Liver (tissue), 9 donors: Measurements from ENCODE around the gene FAM110D. TPM values are rescaled to one million over a fixed set of nuclear protein-coding genes. Genes with fewer than 3 reads are reported as not detected.
A peak's percentile ranks its signal among the peaks of the same experiment; 100 is the strongest.

Experiments used
- DNase-seq: peaks from one replicate; pipeline ENCODE4 v3.0.0-alpha.2; 2017; ENCODE audit warnings: low spot score
- H3K27ac ChIP-seq, 2 donors: one replicate each; pipeline ENCODE4 v1.7.0; 2013; ENCODE audit warnings: inconsistent platforms in 2 of 2, low read length in 2 of 2, control low read depth in 1 of 2, low read depth in 1 of 2, mild to moderate bottlenecking in 1 of 2
- H3K27me3 ChIP-seq, 4 donors: one replicate each; pipeline versions ENCODE4 v1.6.1 to v1.7.0; 2013; ENCODE audit warnings: low read length in 3 of 4, inconsistent platforms in 1 of 4, mild to moderate bottlenecking in 1 of 4, moderate library complexity in 1 of 4; ENCODE audit not compliant: control insufficient read depth in 4 of 4, insufficient read depth in 4 of 4
- H3K36me3 ChIP-seq, 4 donors: one replicate each; pipeline versions ENCODE4 v1.6.1 to v1.7.0; 2013; ENCODE audit warnings: low read length in 3 of 4, mild to moderate bottlenecking in 3 of 4, low read depth in 1 of 4, moderate library complexity in 1 of 4; ENCODE audit not compliant: control insufficient read depth in 4 of 4, insufficient read depth in 3 of 4
- H3K4me1 ChIP-seq, 4 donors: one replicate each; pipeline versions ENCODE4 v1.6.1 to v1.7.0; 2013; ENCODE audit warnings: low read length in 3 of 4, mild to moderate bottlenecking in 3 of 4, moderate library complexity in 1 of 4; ENCODE audit not compliant: control insufficient read depth in 4 of 4, insufficient read depth in 4 of 4
- H3K4me3 ChIP-seq, 3 donors: one replicate each; pipeline versions ENCODE4 v1.6.1 to v1.7.0; 2013; ENCODE audit warnings: low read length in 3 of 3, control low read depth in 1 of 3, low read depth in 1 of 3, mild to moderate bottlenecking in 1 of 3
- H3K9ac ChIP-seq, 2 donors: one replicate each; pipeline ENCODE4 v1.7.0; 2013; ENCODE audit warnings: low read length in 2 of 2, mild to moderate bottlenecking in 2 of 2, moderate library complexity in 2 of 2, control low read depth in 1 of 2, low read depth in 1 of 2
- H3K9me3 ChIP-seq, 4 donors: one replicate each; pipeline versions ENCODE4 v1.6.1 to v1.7.0; 2013; ENCODE audit warnings: low read length in 3 of 4; ENCODE audit not compliant: control insufficient read depth in 4 of 4
- EGR1 ChIP-seq, 2 donors: IDR thresholded peaks; 2 replicates each; pipeline ENCODE4 v1.6.1; 2016 to 2018; ENCODE audit warnings: antibody characterized with exemption in 2 of 2, low read depth in 2 of 2
- FOXA1 ChIP-seq: IDR thresholded peaks from 2 replicates; pipeline ENCODE4 v1.6.1; 2016; ENCODE audit warnings: antibody characterized with exemption
- FOXA2 ChIP-seq: IDR thresholded peaks from 2 replicates; pipeline ENCODE4 v1.6.1; 2016; ENCODE audit warnings: antibody characterized with exemption
- GABPA ChIP-seq, 2 donors: IDR thresholded peaks in 1 of 2; conservative IDR thresholded peaks in 1 of 2; 2 replicates each; pipeline ENCODE4 v1.6.1; 2016; ENCODE audit warnings: antibody characterized with exemption in 2 of 2, mild to moderate bottlenecking in 1 of 2, moderate library complexity in 1 of 2
- HNF4A ChIP-seq, 2 donors: conservative IDR thresholded peaks; 2 replicates each; pipeline ENCODE4 v1.6.1; 2016; ENCODE audit warnings: antibody characterized with exemption in 2 of 2, mild to moderate bottlenecking in 2 of 2
- HNF4G ChIP-seq: IDR thresholded peaks from 2 replicates; pipeline ENCODE4 v1.6.1; 2016; ENCODE audit warnings: antibody characterized with exemption
- JUND ChIP-seq, 2 donors: IDR thresholded peaks; 2 replicates each; pipeline ENCODE4 v1.6.1; 2016; ENCODE audit warnings: antibody characterized with exemption in 2 of 2
- RAD21 ChIP-seq, 2 donors: IDR thresholded peaks; 2 replicates each; pipeline ENCODE4 v1.6.1; 2016; ENCODE audit warnings: antibody characterized with exemption in 2 of 2, mild to moderate bottlenecking in 2 of 2
- RXRA ChIP-seq, 2 donors: IDR thresholded peaks; 2 replicates each; pipeline ENCODE4 v1.6.1; 2017 to 2018; ENCODE audit warnings: antibody characterized with exemption in 2 of 2, mild to moderate bottlenecking in 1 of 2
- SP1 ChIP-seq: IDR thresholded peaks from 2 replicates; pipeline ENCODE4 v1.6.1; 2018; ENCODE audit warnings: antibody characterized with exemption, mild to moderate bottlenecking
- WGBS: extraction: QIAGEN DNeasy Blood & Tissue Kit; methylation state at CpG from one replicate; pipeline ENCODE4 v1.1.7; 2013; 5-methylcytosine and 5-hydroxymethylcytosine counted together
- polyA plus RNA-seq, 2 donors: library from polyadenylated mRNA; stranded (reverse) in 1 of 2; unstranded in 1 of 2; fragments of 200-250 nt in 1 of 2; fragments of >200 nt in 1 of 2; fragmentation: Nextera tagmentation in 1 of 2; extraction: Ambion mirVana in 1 of 2; gene quantifications; one replicate each; pipeline versions ENCODE4 v1.2.1 to v1.2.3, GENCODE V29; 2013 to 2015
- total RNA-seq, 2 donors: library from RNA; depleted of rRNA; stranded (reverse); fragments of >200 nt; gene quantifications; one replicate each; pipeline ENCODE4 v1.2.3, GENCODE V29; 2014
- TF ChIP-seq, protein P1 (sequence below): IDR thresholded peaks from 2 replicates; pipeline ENCODE4 v1.6.1; 2016; ENCODE audit warnings: antibody characterized with exemption, mild to moderate bottlenecking
- TF ChIP-seq, protein P2 (sequence below): IDR thresholded peaks from 2 replicates; pipeline ENCODE4 v1.6.1; 2016; ENCODE audit warnings: antibody characterized with exemption
- TF ChIP-seq, protein P3 (sequence below): IDR thresholded peaks from 2 replicates; pipeline ENCODE4 v1.6.1; 2016; ENCODE audit warnings: antibody characterized with exemption
- TF ChIP-seq, protein P4 (sequence below): fragments of 150-350 bp; IDR thresholded peaks from 2 replicates; pipeline ENCODE4 v1.5.1; 2017; ENCODE audit warnings: improper control_type of control experiment, low read depth, low read length; ENCODE audit not compliant: missing input control
- TF ChIP-seq, protein P5 (sequence below): IDR thresholded peaks from 2 replicates; pipeline ENCODE4 v1.6.1; 2016; ENCODE audit warnings: antibody characterized with exemption
- donor health status: healthy.
- donor health status: healthy.
- donor health status: healthy.
- donor health status: healthy.
- donor health status: healthy.

Gene FAM110D
- total and polyA plus RNA-seq, 4 donors, result 0.10 to 0.50 (median 0.27) TPM

DNA sequence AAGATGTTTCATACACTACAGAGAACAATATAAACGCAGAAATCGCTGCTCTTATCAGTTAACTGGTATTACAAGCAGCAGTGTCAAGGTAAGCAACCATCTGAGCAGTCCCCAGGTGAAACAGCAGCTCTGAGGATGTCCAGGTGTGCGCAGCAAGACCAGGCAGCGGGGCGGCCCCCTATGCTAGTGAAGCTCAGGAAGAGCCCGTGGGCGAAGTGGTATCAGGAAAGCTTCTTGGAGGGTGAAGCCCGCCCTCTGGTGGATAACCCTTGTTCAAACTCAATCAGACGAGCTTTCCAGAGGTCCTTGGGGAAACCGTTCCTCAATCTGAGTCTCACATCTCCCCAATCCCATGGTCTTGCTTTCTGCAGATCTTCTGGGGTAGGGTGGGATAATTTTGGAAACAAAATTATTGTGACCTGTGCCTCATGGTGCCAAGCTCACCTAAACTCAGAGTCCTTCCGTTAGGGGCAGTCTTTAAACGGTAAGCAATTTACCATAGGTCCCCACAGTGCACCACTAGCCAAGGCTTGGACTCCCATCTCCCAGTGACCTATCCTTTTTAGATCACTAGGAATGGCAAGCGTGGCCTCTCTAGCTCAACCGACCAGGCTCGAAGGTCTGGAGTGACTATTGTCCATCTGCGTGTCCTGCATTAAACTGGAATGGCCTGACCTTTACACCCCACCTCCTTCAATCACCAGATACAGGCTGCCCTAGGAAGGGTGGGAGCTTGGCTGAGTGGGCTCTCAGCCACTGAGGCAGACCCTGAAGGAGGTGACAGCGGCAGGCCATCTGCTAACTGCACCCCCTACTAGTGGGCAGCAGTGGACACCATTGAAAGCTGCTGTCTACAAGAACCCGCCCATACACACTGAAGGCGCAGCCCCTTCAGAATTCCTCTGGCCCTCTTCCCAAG, 13.6 kb upstream of the FAM110D start:
- TF ChIP-seq JUND (IDR thresholded peaks at IDR 0.05) (no peak), EGR1 (IDR thresholded peaks at IDR 0.05; ENCODE audit: low read depth in 2 of 2) (no peak), SP1 (no peak), GABPA (IDR thresholded peaks at IDR 0.05 in 1 of 2, conservative IDR thresholded peaks at IDR 0.05 in 1 of 2) (no peak), HNF4A (conservative IDR thresholded peaks at IDR 0.05) (no peak), RAD21 (IDR thresholded peaks at IDR 0.05) (peak; percentile 92 to 98), FOXA2 (no peak)
- TF ChIP-seq, protein P1, sequence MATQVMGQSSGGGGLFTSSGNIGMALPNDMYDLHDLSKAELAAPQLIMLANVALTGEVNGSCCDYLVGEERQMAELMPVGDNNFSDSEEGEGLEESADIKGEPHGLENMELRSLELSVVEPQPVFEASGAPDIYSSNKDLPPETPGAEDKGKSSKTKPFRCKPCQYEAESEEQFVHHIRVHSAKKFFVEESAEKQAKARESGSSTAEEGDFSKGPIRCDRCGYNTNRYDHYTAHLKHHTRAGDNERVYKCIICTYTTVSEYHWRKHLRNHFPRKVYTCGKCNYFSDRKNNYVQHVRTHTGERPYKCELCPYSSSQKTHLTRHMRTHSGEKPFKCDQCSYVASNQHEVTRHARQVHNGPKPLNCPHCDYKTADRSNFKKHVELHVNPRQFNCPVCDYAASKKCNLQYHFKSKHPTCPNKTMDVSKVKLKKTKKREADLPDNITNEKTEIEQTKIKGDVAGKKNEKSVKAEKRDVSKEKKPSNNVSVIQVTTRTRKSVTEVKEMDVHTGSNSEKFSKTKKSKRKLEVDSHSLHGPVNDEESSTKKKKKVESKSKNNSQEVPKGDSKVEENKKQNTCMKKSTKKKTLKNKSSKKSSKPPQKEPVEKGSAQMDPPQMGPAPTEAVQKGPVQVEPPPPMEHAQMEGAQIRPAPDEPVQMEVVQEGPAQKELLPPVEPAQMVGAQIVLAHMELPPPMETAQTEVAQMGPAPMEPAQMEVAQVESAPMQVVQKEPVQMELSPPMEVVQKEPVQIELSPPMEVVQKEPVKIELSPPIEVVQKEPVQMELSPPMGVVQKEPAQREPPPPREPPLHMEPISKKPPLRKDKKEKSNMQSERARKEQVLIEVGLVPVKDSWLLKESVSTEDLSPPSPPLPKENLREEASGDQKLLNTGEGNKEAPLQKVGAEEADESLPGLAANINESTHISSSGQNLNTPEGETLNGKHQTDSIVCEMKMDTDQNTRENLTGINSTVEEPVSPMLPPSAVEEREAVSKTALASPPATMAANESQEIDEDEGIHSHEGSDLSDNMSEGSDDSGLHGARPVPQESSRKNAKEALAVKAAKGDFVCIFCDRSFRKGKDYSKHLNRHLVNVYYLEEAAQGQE, result no peak
- TF ChIP-seq, protein P2, sequence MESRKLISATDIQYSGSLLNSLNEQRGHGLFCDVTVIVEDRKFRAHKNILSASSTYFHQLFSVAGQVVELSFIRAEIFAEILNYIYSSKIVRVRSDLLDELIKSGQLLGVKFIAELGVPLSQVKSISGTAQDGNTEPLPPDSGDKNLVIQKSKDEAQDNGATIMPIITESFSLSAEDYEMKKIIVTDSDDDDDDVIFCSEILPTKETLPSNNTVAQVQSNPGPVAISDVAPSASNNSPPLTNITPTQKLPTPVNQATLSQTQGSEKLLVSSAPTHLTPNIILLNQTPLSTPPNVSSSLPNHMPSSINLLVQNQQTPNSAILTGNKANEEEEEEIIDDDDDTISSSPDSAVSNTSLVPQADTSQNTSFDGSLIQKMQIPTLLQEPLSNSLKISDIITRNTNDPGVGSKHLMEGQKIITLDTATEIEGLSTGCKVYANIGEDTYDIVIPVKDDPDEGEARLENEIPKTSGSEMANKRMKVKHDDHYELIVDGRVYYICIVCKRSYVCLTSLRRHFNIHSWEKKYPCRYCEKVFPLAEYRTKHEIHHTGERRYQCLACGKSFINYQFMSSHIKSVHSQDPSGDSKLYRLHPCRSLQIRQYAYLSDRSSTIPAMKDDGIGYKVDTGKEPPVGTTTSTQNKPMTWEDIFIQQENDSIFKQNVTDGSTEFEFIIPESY, result no peak
- TF ChIP-seq, protein P3, sequence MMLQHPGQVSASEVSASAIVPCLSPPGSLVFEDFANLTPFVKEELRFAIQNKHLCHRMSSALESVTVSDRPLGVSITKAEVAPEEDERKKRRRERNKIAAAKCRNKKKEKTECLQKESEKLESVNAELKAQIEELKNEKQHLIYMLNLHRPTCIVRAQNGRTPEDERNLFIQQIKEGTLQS, result no peak
- TF ChIP-seq, protein P4, sequence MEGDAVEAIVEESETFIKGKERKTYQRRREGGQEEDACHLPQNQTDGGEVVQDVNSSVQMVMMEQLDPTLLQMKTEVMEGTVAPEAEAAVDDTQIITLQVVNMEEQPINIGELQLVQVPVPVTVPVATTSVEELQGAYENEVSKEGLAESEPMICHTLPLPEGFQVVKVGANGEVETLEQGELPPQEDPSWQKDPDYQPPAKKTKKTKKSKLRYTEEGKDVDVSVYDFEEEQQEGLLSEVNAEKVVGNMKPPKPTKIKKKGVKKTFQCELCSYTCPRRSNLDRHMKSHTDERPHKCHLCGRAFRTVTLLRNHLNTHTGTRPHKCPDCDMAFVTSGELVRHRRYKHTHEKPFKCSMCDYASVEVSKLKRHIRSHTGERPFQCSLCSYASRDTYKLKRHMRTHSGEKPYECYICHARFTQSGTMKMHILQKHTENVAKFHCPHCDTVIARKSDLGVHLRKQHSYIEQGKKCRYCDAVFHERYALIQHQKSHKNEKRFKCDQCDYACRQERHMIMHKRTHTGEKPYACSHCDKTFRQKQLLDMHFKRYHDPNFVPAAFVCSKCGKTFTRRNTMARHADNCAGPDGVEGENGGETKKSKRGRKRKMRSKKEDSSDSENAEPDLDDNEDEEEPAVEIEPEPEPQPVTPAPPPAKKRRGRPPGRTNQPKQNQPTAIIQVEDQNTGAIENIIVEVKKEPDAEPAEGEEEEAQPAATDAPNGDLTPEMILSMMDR, result peak; percentile 71

DNA sequence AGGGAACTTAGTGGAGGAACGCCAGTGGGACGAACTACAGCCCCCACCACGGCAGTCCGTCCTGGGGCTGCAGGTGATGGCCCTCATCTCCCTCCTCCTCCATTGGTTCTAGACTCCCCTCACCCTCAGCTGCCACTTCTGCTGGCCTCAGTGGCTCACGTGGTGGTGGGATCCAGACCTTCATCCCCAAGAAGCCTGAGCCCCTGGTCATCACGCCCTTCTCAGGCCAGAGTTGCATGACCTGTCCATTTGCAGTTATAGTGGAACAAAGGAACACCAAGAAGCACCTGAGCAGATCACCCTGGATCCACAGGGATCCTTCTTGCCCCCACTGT, 13.0 kb upstream of the FAM110D start:
- H3K27ac ChIP-seq, result no peak overlapping the region
- TF ChIP-seq, protein P3, result no peak
- TF ChIP-seq RXRA (IDR thresholded peaks at IDR 0.05) (no peak), RAD21 (IDR thresholded peaks at IDR 0.05) (no peak), GABPA (IDR thresholded peaks at IDR 0.05 in 1 of 2, conservative IDR thresholded peaks at IDR 0.05 in 1 of 2) (no peak), FOXA1 (no peak), FOXA2 (no peak), JUND (IDR thresholded peaks at IDR 0.05) (no peak), HNF4A (conservative IDR thresholded peaks at IDR 0.05) (no peak), EGR1 (IDR thresholded peaks at IDR 0.05; ENCODE audit: low read depth in 2 of 2) (no peak), HNF4G (no peak), SP1 (no peak)
- TF ChIP-seq, protein P2, result no peak
- TF ChIP-seq, protein P5, sequence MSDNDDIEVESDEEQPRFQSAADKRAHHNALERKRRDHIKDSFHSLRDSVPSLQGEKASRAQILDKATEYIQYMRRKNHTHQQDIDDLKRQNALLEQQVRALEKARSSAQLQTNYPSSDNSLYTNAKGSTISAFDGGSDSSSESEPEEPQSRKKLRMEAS, result no peak
- TF ChIP-seq, protein P4, result no peak
- no peak overlapping the region for H3K4me3 ChIP-seq
- 43% methylated on average over 6 of the region's 6 CpGs for WGBS
- H3K9me3 ChIP-seq, result no peaks in the 10 kb centered on the region
- H3K36me3 ChIP-seq, result no peaks in the 10 kb centered on the region
- H3K27me3 ChIP-seq, result no peaks in the 10 kb centered on the region
- no peak overlapping the region for H3K9ac ChIP-seq
- no peak for DNase-seq
- no peaks in the 10 kb centered on the region for H3K4me1 ChIP-seq

More for the DNA sequence above, 13.6 kb upstream of the FAM110D start:
- 27% methylated on average over 19 of the region's 19 CpGs for WGBS
- Histone ChIP-seq H3K36me3 (no peaks in the 10 kb centered on the region), H3K9me3 (no peaks in the 10 kb centered on the region), H3K4me3 (no peak overlapping the region), H3K27me3 (no peaks in the 10 kb centered on the region), H3K4me1 (no peaks in the 10 kb centered on the region), H3K27ac (no peak overlapping the region), H3K9ac (no peak overlapping the region)
- DNase-seq, result peak; percentile 82
